HG03159 (cell line): ENCODE measurements around the gene GLB1L2.
A peak's percentile ranks its signal among the peaks of the same experiment; 100 is the strongest.
"Not testable (repeated sequence)": the region's sequence is repeated elsewhere in the genome, so short reads cannot be mapped to it uniquely, and the experiment has no call there.

Experiments used
- ATAC-seq: cut with Tn5 transposase; IDR thresholded peaks from one replicate; pipeline ENCODE4 v1.9.1; 2021; ENCODE audit warnings: mild to moderate bottlenecking, moderate library complexity; ENCODE audit not compliant: unreplicated experiment

Gene GLB1L2

GRCh38 chr11:134331354-134332188 lies at the start of gene GLB1L2:
GLB1L2 (plus strand) TSS chr11:134331988; CDS start chr11:134332062, 74 bp downstream.
- ATAC-seq, result peak; percentile 84

GRCh38 chr11:134282121-134283045 lies 49.4 kb upstream of the GLB1L2 start:
- ATAC-seq, result no peak

- no peak for ATAC-seq
Observed at GRCh38 chr11:134283461-134284230, 48.1 kb upstream of the GLB1L2 start.

GRCh38 chr11:134284349-134284748 lies 47.4 kb upstream of the GLB1L2 start:
- ATAC-seq, result not testable (repeated sequence)

GRCh38 chr11:134287561-134287960 lies 44.2 kb upstream of the GLB1L2 start:
- ATAC-seq, result no peak

GRCh38 chr11:134288486-134288885 lies 43.3 kb upstream of the GLB1L2 start:
- no peak for ATAC-seq

- ATAC-seq, result no peak
Observed at GRCh38 chr11:134289167-134289566, 42.6 kb upstream of the GLB1L2 start.

- no peak for ATAC-seq
Observed at GRCh38 chr11:134289789-134290188, 42.0 kb upstream of the GLB1L2 start.

GRCh38 chr11:134290646-134291045 lies 41.1 kb upstream of the GLB1L2 start:
- ATAC-seq, result no peak

GRCh38 chr11:134291196-134291595 lies 40.6 kb upstream of the GLB1L2 start:
- ATAC-seq, result no peak

- ATAC-seq, result no peak
Observed at GRCh38 chr11:134292661-134293060, 39.1 kb upstream of the GLB1L2 start.

GRCh38 chr11:134293119-134294113 lies 38.4 kb upstream of the GLB1L2 start:
- ATAC-seq, result no peak

GRCh38 chr11:134294664-134295063 lies 37.1 kb upstream of the GLB1L2 start:
- ATAC-seq, result no peak

- ATAC-seq, result no peak
Observed at GRCh38 chr11:134312223-134312622, 19.6 kb upstream of the GLB1L2 start.

- no peak for ATAC-seq
Observed at GRCh38 chr11:134312807-134313206, 19.0 kb upstream of the GLB1L2 start.

- ATAC-seq, result no peak
Observed at GRCh38 chr11:134313379-134313778, 18.4 kb upstream of the GLB1L2 start.

GRCh38 chr11:134313821-134314607 lies 17.8 kb upstream of the GLB1L2 start:
- ATAC-seq, result no peak

- ATAC-seq, result no peak
Observed at GRCh38 chr11:134317103-134317502, 14.7 kb upstream of the GLB1L2 start.

- ATAC-seq, result not testable (repeated sequence)
Observed at GRCh38 chr11:134321373-134321772, 10.4 kb upstream of the GLB1L2 start.
